HG02623 (cell line): ENCODE results near the gene METTL25B.

ENCODE experiments used
- ATAC-seq: cut with Tn5 transposase; IDR thresholded peaks from one replicate; pipeline ENCODE4 v1.9.1; 2021; ENCODE audit warnings: moderate library complexity; ENCODE audit not compliant: unreplicated experiment

Gene METTL25B

DNA sequence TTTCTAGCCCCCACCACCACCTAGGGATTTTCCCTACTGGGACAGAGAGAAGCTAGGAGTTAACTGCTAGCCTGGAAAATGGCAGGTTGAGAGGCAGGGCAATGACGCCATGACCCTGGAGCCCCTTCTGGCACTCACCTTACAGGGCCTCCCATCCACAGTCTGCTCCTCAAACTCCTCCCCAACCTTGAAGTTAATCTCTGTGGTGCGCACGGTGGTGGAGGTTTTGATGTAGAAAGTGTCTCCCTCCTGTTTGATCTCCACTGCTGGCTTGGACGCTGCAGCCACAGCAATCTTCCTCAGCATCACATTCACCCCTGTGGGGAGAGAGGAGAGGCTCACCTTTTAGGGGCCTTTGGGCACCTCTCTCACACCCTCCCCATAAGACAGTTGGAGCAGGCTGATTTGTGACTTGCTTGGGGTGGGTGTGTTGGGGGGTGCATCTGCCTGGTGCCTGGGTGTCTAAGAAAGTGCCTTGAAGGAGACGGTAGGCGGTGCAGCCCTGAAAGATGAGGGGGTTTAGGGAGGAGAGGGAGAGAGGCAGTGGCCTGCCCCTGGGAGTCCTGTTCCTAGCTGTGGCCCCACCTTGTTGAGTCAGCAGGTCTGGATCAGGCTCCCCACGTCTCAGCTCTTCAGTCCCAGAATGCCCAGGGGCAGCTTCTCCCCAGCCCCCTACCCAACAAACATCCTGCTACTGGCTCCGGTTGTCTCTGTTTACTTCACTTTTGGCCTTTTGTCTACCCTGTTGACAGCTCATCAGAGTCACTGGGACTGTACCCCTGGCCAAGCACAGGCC is 27.3 kb upstream of the METTL25B start:
- ATAC-seq, result no peak

DNA sequence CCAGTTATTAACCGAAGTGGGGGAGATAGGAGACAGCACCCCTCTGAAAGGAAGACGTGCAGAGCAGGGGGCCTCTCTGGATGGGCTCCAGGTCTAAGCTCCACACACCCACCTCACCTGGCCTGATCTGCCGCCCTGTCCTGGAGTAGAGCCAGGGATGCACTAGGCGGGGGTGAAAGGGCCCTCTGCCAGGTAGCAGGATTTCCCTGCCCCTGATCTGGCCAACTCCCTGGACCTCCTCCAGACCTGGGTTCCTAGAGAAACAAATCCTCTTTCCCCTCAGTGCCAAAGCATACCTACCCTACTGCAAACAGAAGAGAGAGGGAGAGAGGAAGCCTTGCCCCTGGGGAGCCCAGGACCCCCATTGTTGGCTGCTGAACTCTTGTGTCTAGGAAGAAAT is 24.9 kb upstream of the METTL25B start:
- no peak for ATAC-seq

DNA sequence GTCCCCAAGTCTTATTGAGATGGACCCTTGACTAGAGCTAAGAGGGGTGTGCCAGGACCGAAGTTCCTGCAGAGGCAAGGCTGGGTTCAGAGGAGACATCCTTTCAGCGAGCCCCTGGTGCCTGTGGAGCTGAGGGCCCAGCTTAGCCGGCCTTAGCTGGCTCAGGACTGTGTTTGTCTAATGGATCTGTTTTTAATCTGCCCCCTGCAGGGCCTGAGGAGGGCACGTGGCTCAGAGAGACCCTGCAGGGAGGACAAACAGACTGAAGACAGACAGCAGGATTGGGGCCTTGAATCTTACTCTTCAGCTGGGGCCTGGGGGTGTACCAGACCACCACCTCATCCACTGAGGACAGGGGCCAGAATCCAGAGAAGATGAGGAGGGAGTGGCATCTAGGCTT is 24.5 kb upstream of the METTL25B start:
- ATAC-seq, result no peak

DNA sequence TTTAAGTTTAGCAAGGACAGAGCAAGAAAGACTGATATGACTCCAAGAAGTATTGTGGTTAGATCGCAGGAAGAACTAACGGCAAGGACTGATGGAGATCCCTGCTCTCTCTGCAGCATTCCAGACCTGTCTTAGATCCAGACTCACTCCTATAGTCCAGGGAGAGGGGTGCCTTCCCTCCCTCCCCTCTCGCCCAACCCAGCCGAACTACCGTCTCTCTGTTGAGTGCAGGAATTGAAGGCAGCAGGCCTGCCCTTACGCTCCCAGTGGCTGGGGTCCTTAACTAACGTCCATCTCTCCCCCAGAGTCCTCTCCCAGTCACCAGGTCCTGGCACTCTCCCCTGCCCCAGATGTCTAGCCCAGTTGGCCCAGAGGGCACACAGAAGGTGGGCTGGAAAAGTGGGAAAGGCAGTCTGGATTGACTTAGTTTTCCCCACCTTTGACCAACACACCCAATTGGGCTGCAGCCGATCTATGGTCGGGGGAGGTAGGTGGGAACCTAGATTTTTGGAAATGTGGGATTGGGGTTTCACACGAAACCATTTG is 24.0 kb upstream of the METTL25B start:
- no peak for ATAC-seq

DNA sequence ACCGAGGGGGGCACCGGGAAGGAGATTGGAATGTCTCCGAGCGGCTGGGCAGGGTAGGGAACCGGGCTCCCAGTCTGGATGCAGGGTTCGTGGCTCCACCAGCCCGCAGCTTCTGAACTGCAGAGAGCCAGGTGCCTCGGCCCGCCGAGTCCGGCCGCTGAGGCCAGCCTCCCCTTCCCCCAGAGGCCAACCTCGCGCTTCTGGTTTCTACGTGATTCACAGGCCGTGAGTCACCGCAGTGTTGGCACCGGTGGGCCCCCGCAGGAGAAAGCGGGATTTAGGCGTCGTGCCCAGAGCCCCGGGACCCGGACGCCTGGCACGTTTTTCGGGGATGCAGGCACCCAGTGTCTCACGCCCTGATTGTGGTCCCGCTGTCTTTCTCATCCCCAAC is 23.3 kb upstream of the METTL25B start:
- no peak for ATAC-seq

DNA sequence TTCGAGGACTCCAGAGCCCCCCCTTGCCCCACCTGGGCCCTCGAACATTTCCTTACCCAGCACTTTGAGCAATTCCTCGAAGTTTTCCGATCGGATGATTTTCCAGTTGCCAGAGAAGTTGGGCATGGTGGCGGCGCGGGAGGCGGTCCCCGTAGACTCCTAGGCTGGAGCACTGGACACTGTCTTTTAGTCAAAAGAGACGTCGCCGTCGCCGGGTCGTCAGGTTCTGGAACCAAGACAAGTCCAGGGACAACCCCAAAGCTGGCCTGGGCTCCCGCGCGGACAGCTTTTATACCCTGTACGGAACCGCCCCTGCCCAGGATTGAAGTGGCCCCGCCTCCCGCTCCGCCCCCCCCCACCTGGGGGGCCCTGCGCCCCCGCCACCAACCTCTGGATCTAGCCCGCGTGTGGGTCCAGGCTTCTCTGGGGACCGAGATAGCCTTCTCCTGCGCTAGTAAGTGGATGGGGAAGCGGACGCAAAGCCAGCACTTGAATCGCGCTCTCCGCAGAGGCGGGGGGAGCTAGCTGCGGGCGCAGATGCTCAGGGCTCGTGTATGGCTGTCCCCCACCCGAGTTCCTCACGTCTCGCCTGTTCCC is 22.9 kb upstream of the METTL25B start, which contains the start of gene CRABP2:
Gene CRABP2 (minus strand): TSS at position 263 of the 597 bp plus-strand sequence. CDS start 137 bp downstream, at position 126.
- no peak for ATAC-seq

DNA sequence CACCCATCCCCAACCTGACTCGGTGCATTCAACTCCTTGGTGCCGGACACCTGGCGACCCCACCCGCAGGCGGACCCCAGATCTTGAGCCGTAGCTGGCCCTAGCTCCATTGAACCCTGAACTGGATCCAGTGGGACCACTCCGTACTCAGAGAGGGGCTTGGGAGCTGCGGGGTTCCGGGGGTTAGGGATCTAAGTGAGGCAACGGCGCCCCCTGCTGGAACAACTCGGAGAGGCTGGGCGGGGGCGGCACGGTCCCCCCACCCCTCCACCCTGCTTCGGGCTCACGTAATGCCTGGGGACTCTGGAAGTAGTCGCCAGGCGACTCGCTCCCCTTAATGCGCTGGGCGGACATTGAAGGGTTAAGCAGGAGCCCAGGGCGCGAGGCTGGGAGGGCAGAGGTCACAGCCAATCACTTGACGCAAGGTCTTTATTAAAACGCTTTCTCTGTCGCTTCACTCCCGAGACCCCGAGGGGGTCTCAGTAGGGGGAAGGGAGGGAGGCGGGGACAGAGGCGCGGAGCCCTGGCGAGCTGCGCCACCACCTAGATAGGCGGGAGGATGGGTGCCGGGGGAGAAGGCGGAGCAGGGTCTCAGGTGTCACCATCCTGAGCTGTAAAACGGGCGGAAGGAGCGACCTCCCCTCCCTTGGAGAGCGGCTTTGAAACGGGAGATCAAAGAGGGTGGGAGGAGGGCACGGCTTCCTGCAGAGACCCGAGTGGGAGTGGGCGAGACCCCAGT is 22.2 kb upstream of the METTL25B start:
- ATAC-seq, result no peak

DNA sequence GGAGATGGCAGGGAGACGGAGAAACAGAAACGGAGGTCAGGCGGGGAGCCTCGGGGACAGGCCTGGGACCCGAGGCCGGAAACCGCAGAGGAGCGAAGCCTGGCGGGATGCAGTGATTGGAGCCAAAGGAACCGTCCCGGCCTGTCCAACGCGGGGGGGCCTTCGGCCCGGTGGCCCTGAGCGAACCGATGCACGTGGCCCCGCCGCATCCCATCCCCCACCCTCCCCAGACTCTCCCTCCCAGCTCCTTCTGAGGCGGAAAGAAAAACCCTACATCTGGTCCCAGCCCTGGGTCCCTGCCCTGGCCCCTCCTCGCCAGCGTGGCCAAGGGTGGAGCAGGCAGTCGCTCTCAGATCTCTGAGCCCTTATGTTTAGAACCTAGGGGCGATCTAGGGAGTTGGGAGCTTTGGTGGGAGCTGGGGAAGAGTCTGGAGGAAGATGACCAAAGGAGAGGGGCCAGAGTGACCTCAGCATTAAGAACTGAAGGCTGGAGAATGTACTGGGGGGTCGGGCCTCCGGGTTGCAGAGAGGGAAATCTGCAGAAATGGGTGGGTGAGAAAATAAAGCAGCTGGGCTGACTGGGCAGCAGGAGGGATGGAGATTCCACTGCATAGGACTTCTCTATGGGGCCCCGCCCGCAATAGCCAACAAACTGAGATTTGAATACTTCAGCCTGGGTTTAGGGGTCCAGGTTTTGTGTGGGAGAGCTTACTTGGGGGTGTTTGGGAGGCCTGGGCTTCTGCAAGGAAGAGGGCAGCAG is 21.4 kb upstream of the METTL25B start:
- ATAC-seq, result no peak

DNA sequence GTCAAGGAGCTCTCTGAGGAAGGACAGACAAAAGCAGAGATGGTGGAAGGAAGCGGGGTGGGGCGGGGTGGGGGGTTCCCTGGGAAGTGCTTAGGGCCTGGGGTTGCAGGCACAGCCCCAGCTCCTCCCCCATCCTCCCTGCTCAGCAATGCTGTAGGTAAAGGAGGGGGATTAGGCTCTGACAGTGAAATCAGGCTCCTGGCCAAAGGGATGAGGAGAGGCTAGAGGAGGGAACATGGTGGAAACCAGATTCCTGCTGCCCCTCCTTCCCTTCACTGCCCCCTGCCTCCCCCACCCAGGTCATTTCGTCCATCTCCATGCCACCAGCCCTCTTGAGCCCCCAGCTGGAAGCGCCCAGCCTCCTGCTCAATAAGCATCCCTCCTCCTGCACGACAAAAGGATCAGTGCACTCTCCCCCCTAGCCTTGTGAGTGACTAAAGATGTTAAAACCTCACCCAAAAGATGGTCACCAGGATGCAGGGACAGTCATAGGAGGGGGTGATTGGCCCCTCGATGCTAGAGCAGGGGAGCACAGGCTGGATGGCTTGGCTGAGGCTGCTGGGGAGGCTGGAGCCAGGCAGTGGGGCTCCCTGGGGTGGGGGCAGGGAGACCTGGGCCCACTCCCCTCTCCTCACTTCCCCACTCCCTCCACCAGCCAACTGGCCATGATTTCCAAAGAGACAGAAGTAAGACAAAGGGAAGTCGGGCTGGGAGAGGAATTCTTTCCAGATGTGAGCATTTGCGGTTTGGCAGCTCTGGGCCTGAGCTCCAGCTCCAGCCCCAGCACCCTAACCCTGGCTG is 20.7 kb upstream of the METTL25B start:
- no peak for ATAC-seq

DNA sequence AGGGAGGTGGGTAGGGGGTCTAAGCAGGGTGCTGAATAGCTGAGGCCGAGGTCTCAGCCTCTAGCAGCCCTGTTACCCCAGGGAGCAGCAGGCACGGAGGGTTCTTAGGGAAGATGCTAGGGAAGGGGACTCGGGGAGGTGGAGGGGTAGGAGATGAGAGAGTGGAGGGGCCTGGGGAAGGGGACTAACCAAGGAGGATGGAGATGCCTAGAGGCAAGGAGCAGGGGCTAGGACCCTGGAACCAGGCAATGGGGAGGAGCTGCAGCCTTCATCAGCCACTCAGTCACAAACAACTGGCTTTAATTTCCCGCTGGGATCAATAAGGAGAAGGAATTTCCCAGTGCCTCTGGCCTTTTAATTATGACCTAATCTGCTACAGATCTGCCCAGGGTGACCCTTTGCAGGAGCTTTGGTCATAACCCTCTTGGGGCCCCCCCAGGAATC is 20.0 kb upstream of the METTL25B start:
- no peak for ATAC-seq

DNA sequence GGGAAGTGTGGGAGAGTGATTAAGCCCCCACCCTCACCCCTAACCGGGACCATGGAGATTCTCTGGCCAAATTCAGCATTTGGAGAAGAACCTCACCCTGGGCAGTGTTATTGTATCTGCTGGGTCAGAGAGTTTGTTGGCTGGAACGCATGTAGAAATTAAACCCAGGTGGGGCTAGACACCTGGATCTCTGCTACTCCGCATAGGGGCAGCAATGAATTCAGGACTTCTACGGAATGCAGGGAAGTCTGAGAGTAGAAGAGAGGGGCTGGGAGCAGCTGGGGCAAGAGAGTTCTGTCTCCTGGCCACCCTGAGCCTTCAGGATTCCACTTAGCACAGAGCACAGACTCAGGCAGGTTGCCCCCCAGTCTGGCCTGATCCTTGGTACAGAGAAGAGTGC is 19.2 kb upstream of the METTL25B start:
- no peak for ATAC-seq

DNA sequence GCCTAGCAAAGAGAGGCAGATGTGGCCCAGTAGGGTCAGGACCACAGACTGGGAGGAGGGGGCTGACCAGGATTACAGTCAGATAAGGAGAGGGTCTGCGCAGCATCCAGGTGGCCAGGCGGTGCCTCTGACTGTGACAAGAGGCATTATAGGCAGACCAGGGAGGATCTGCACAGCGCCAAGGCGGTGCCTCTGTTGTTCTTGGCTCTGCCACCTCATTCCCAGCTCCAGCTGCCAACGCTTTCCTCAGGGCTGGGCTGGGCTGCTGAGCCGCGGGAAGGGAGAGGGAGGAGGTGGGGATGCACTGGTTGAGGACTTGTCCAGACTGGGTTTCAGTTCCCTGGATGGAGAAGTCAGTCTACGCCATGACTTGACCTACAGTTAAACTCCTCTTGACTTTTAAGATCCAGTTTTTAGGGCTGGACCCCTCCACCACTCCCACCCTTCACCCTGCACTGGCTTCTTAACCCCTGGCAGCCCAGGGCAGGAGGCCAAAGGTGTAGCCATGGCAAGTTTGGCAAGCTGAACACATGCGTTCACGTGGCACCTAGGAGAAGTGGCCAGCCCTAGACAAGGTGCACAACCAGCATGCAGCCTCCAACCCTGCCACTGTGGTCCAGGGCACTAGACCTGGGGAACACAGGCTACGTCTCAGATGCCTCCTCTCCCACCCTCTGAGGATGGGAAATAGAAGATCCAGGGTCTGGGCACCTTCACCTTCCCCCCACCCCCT is 18.3 kb upstream of the METTL25B start:
- ATAC-seq, result no peak

DNA sequence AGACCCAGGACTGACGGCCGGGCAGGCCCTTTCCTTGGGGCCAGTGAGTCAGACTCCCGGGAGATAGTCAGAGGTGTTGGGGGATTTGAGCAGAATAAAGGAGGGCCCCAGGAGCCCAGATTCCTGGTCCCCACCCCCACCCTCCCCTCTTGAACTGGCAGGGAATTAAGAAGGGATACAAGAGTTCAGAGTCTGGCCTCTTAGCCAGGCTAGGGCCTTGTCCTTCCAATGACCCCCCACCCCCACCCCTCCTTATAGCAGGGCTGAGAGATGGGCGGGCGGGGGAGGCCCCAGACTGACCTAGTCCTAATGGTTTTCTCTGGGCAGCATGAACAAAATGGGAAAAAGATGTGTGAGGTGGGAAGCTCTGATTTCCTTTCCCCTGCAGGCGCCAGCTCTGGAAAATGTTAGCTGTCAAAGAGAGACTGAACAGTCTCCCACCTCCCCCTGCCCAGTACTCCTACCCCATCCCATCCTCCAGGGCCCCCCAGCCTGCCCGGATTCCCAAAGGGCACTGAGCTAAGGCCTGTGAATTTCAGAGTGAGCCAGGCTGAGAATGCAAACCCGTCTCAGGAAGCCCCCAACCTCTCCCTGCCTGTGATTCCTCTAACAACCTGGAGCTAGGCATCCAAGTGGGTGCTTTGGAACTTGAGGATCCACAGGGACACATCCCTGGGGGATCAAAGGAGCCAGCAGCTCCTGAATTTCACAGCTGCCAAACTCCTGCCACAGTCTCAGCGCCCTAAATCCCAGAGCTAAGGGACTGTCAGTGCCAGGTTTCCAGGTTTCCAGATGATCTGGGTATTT is 17.1 kb upstream of the METTL25B start:
- no peak for ATAC-seq

DNA sequence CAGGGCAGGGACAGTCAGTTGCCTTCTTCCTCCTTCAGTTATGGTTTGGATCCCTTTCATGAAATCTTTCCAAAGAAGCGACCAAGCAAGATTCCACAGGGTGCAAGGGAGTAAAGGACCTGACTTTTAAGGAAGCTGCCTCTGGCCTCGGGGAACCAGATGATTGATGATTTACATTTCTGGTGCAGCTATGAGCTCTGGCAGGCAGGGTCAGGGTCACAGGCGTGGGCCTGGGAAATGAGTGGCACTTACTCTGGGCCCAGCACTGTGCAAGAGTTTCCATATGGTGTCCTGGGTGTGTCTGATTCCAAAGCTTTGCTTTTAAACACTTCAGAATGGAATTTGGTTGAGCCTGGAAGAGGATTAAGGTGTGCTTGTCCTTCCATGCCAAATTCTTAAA is 15.6 kb upstream of the METTL25B start:
- ATAC-seq, result no peak

DNA sequence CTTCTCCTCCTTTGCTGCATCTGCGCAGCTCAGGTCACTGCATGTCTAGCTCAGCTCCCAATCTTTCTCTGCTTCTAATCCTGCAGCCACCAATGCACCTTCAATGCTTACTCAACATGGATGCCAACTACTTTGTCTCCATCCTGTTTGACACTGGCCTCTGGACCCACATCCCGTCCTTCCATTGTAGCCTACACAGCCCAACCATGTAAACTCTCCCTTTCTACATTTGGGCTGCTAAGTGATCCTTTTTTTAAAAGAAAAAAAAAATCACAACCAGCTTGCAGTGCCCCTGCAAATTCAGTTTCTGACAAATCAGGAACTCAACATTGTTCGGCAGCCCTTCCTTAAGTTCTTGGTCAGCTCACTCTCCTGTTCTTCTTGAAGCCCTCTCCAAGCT is 13.4 kb upstream of the METTL25B start:
- no peak for ATAC-seq

DNA sequence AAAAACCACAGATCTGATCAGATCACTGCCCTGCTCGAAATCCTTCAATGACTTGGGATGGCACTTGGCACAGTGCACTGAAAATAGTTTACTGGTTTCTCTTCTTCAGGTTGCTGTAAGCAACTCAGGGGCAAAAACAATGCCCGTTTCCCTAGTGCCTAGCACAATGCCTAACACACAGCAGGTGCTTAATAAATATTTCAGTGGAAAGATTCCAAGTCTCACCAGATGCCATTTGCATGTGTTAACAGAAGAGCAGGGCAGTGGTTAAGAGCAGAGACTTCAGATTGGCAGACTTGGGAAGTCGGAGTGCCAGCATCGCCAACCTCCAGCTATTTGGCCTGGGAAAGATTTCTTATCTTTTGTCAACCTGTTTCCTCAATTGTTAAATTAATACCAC is 10.9 kb upstream of the METTL25B start:
- no peak for ATAC-seq

DNA sequence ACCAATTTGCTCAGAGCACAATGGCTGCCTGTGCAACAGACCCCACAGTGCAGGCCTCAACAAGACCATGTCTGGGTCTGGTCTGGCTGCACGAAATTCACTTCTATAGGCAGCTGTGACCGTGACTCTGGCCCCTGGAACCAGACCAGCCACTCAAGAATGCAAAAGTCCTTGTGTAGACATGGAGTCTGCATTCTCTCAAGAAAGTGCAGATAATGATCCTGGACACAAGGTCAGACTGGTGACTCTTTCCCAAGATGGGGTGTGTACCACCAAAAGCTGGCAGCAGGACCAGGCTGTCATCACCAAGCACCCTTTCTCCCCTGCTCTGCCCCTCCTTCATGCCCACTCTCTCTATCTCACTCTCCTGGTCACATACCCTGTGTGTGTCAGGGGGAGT is 7.1 kb upstream of the METTL25B start:
- ATAC-seq, result no peak

DNA sequence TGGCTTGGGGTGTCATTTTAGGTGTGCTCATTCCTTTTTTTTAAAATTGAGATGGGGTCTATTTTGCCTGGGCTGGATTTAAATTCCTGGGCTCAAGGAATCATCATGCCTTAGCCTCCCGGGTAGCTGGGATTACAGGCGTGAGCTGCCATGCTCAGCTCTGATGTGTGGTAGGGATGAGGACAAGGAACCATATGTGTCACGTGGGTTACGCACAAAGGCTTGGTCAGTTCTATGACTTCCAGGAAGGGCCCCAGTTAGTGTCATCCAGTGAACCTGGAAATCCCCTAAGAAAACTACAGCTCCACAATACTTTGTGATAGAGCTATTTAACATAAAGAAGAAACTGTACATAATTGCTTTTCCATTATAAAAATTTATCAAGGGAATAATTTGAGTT is 6.7 kb upstream of the METTL25B start:
- no peak for ATAC-seq
